NCI-H774 (cell line): ENCODE results near the gene DLST.

Experiments
- DNase-seq: peaks from one replicate; lab custom pipeline; 2025; lab: John Stamatoyannopoulos, UW

The DLST gene

DNA sequence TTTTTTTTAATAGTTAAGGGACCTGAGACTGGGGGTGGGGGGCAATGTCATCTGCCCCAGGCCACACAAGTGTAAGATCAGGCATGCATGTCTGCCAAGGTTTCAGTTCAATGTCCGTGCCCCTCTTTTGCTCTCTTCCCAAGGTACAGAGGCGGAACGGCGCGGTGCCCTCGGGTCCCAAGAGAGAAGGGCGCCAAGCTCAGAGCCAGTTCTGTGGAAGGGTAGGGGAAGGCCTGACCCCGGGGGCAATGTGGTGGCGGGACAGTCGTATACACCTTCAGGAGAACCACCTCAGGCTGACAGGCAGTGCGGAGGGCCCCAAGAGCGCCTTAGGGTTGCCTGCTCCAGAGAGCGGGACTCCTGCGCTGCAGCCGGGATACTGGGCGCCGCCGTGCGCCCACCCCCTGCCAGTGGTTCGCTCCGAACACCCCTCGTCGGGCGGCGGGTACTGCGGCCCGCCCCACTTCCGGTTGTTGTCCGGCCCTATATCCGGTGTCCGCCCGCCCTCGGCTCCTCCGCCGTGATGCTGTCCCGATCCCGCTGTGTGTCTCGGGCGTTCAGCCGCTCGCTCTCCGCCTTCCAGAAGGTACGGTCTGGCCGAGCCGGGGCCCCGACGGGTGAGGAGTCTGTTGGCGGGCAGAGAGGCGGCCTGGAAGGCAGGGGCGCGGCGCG lies at the start of gene DLST:
TSS of gene DLST (plus strand) at position 486 of the 672 bp plus-strand sequence. CDS start at position 524, 38 bp downstream.
- peak; percentile 69 for DNase-seq

DNA sequence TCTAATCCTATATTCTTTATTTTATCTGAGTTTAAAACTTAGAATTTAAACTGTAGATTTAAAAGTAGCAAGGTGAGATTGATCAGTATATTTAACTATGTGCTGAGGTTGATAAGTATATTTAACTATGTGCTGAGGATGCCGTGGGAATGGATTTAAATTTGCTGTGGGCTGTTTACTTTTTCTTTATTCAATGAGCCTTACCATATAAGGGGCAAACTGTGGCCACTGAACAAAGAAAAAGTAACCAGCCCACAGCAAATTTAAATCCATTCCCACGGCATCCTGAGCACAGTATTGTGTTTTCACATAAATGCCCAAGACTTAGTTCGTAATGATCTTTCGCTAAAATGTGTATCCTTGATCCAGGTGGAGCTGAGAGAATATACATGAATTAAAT lies 48.9 kb upstream of the DLST start:
- no peak for DNase-seq

DNA sequence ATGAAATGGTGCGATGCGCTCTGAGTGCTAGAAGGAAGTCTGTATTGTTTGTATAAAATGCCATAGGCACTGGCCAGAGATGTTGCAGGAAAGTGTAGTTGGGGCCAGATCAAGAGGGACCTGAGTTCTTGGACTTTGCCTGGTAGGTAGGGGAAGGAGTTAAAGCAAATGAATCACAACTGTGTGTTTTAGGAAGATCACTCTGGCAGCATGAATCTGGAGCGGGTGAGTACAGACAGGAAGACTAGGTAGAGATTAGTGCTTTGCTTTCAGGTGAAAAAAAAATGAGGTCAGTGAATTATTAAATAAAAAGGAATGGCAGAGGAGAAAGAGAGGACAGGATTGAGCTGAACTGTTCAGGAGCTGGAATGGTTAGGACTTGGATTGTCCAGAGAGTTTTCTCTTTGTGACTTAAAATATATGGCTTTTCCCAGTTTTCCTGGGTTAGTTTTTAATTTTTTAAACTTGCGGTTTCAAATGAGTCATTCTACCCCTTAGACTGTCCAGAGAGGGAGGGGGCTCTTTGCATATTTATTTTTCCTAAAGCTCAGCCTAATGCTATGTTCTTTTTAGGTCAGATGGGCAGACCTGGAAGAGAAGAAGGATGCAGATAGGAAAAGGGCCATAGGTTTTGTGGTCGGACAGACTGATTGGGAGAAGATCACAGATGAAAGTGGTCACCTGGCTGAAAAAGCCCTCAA lies 46.9 kb upstream of the DLST start:
- DNase-seq: no peak

DNA sequence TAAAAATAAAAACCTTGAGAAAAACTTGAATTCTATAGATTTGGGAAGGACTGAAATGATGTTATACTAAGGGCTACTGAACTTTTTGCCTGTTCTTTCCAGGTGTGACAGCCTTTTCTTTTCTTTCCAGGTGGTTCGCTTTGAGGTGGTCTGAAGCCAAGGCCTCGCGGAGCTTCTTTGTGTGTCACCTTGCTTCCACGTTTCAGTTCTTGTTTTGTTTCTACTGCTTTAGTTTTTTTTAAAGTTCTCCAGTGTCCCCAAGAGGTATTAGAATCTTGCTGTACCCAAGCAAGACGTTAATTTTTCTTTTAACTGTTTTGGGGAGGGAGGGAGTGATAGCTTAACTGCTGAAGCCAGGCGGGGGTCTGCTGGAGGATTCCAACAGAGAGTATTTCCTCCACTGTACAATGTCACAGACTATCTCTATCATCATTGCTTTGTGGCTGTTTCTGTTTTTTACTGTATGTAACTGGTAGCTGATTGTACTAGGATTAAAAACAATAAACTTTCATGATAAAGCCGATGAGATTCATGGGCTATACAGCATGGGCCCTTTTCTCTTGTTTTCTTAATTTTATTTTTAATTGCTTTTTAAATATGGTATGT lies 46.0 kb upstream of the DLST start:
- DNase-seq: no peak

DNA sequence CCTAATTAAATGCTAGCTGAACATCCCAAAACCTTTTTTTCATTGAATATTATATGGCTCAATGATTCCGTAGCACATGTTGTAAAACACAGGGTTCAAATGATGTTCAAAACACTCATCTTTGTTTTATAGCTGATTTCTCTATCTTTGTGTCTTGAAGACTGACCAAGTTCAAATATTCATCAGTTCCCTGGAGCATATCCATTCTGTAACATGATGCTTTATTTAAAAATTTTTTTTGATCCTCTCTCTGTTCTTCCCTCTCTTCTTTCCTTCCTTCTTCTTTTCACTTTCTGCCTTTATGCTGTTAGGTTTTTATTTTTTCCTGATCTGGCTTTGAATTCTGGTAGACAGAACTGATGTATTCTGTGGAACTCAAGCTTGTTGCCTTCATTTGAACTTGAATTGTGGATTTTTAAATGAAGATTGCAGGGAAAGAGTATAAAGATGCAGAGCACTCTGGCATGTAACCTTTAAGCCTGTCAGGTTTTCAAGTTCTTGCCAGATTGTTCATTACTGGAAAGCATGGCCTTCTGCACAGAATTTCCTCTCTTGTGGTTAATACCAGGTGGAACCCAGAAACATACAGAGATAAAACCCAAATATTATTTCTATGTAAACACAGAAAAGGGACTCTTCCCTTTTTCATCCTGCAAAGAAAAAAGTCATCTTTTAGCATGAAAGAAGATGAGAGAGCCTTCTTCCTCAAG lies 45.3 kb upstream of the DLST start:
- no peak for DNase-seq

DNA sequence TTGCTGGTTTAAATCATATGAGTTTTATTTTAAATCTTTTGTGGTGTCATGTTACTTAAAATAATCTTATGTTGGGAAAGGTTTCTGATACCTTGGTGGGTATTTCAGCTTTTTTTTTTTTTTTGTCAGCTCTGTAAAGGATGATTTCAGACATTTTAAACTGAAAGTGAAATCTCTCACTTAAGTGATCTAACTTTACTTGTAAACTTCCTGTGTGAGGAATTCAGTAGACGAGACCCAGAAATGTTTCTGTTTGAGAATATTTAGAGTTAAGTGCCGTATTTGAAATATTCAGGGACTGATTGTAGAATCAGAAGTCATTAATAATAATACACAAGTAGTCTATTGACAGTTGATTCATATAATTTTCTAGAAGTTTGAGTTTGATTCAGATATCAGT lies 43.5 kb upstream of the DLST start:
- DNase-seq: no peak

DNA sequence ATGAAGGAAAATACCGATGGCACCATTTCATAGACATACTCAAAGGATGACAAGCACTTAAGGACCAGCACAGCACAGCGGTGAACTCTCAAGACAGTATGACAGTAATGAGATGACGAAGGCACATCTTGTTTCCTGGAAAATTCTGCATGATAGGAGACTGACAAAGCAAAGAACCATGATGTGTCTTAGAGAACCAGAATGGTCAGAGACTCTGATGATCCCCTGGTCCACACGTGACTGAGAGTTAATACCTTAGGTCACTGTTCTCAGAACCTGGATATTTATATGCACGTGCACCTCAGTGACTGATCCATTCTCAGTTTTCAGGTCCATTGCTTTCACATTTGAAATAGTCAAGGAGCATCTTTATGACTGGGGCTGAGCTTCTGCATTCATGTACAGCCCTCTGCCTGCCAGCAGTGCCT lies 41.1 kb upstream of the DLST start:
- DNase-seq: no peak

DNA sequence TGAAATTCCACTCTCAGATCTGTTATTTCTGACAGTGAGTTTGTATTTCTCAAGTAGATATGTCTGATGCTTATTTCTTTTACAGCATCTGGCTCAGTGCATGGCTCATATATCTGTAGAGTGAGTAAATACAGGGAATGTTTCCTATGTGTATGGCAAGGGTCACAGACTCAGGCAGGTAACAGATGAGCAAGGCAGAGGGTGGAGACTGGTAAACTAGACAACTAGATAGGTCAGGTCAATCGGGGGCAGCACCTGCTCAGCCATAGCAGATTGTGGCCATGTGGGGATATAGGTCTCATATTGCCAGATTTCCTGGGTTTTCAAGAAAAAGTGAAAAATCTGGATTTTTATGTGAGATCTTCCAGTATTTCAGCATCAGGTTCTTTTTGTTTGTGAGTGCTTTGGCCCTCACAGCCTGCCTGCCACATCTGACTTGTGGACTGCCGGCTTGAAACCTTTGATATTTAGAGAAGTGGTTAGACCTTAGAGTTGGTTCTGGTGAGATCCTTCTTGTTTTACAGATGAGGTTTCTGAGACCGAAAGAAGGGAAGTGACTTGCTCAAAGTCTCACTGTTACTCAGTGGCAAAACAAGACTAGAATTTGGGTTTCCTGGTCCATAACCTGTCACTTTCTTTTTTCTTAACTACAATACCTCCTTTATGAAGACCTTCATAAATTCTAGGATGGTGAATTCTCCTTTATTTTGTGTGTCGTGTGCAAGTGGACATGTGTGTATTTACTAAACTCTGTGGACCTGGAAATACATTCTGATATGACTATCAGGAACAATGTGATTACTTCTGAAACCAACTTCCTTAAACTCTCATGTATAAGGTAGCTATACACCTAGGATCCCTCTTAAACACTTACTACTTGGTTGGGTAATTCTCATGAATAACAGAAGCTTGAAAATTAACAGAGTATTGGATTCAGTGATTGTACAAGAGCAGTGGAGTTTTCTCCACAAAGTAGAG lies 40.2 kb upstream of the DLST start:
- no peak for DNase-seq

DNA sequence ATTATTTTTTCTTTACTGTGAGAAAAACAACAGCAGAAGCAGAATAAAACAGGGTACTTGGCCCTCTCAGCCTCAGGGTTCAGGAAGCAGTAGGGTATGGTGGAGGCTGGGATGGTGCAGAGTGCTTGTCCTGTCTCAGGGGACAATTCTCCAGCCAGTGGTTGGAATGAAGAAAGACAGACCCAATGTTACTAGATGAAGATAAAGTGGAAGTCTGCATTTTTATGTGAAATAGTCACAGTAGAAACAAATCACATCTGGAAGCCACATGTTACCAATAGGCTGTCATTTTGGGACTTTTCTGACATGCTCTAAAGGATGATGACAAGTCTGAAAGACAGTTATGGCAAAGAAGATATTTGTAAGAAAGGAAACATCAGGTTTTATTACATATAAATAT lies 38.1 kb upstream of the DLST start:
- no peak for DNase-seq

DNA sequence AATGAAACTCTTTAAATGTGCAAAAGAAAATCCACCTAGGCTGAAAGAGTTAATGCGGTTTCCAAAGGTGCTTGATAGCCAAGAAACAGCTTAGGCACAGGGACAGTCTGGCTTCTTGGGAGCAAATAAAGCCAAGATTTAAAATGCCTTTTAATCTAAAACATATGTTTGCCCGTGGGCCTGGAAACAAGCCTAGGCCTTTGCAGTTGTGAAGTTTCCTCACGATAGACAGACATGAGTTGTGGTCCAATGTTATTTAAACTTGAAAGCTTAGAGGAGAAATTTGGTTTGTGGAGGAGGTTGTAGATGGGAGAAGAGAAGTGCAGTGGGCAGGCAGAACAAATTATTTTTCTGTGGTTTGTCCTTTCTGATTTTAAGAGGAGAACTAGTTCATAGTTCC lies 35.5 kb upstream of the DLST start:
- no peak for DNase-seq

DNA sequence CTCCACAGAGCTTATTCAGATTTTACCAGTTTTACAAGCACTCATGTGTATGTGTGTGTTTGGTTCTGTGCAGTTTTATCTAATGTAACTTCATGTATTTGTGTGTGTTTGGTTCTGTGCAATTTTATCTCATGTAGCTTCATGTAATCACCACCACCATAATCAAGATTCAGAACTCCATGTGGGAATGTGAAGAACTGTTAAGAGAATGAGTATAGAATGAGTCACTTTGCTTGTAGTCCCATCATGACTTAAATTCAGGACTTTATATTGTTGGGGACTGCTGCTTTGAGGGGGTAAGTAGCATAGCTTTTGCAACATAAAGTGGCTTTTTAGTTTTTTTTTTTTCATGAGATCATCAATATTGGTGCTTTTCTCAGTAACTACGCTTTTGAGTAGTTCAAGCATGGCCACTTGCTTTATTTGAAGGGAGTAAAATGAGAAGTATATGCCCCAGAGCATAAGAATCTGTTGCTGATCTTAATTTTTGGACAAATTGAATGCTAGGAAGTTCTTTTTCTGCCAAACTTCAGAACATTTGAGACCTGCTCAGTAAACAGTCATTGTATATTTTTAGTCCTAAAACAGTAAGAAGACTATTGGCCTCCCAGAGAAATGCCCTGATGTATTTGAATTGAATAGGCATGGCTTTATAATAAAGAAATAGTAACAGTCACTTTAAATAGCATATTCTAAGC lies 34.6 kb upstream of the DLST start:
- no peak for DNase-seq

DNA sequence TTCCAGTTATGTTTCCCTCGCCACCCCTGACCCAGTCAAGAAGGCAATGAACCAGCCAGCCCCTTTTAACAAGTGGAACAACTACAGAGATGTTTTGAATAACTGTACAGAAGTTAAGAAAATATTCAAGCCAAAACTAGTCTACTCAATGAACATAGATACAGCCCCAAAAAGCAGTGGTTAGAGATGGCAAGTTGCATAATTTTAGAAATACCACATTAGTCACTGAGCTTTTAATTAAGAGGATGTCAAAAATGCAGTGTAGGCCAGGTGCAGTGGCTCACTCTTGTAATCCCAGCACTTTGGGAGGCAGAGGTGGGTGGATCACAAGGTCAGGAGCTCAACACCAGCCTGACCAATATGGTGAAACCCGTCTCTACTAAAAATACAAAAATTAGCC lies 32.9 kb upstream of the DLST start:
- no peak for DNase-seq

DNA sequence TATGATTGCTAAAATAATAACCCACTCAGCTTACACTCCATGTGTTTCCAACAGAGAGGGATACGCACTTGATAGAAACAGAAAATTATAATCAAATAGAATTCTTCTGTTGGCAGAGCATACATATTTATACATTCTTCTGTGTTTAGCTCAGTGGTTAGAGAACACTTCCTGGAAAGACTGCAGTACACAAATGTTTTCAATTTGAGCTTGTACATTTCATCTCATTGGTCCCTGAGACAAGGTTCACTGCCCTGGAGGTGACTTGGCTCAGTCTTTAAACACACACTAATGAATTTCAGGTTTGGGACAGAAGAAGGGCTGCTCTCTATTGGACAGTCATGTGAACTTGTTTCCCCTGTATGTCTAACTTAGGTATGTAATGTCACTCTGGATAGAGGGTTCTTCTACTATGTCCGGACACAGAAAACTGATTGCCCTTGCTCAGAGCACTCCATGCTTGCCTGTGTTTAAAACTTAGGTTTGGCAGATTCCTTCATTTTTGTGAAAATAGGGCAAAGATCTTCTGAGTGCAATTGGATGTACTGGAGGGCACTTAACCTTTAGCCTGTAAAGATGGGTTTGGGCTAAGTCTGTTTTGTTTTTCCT lies 28.7 kb upstream of the DLST start:
- DNase-seq: no peak

DNA sequence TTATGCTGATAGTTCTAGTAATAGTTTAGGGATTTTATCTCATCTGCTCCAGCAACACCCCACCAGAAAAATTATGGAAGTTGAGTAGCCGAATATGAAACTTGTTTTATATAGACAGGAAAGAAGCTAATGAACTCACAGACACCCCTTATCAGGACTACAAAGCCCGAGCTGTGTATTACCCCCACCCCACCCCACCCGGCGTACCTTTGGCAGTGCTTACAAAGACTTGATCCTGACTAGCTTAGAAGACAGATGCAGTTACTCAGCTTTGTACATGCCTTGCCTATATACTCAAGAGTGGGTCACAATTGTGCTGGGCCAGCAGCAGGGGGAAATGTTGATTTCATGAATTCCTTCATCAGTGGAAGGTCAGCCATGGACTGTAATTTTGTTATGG lies 28.1 kb upstream of the DLST start:
- no peak for DNase-seq

DNA sequence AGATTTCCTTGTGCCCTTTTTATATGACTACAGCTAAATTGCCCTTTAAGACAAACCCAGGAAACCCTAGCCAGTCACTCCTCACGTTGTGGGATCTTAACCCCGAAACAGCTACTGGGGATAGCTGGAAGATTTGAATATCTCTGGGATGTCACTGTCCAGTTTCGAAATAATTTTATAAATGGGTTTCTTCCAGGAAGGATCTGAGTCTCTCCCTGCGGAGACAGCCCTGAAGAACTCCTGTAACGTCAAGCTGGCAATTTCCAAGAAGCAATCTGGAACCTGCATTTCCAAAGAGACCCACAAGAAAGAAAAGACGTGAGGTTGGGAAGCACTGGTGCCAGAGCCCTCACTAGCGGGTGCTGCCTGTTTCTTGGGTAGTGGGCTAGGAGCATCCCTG lies 26.7 kb upstream of the DLST start:
- no peak for DNase-seq

DNA sequence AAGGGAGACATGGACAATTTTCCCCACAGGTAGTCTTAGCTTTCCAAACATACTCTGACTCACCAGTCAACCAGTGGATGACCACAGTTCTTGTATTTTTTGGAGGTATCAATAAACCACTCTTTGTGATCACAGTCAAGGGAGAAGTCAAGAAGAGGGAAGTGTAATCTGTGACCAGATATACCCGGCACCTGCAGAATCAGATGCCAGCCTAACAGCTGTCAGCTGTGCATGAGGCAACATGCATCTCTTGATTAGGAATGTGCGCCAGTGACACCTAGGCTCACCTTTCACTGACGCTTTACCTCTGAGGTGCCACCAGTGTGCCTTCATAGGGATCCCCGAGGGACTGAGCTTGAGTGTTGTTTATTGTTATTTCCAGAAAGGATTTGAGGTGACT lies 25.8 kb upstream of the DLST start:
- no peak for DNase-seq

DNA sequence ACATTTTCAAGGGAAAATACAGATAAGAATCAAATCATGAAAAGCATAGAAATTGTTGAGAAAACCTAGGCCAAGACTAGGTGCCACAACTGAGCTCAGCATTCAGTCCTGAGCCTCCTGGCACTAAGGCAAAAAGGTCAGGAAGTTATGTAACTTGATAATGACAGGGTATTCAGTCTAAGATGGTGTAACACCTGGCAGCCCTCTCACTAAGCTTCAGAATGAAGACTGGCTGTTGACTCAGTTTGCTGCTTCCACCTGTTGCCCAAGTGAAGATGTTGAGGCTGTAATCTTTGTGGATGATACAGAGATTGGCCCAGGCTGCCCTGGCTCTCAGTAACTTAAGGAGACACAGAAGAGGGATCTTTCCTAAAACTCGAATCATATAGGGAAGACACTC lies 25.4 kb upstream of the DLST start:
- DNase-seq: no peak

DNA sequence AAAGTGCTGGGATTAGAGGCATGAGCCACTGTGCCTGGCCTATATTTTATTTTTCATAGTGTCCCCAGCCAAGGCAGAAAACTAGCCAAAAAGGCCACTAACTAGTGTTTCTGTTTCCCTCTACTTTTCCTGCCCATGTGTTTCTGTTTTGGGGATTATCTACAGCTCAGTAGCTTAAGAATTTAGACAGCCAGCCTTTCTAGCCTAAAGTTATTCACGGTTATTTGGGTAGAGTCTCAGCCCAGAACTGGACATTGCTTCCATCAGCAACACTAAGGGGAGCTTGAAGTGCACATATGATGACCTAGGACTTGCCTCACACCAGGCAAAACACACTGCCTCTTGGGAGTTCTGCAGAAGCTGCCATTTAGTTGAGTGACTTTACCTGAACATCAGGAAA lies 23.7 kb upstream of the DLST start:
- no peak for DNase-seq

DNA sequence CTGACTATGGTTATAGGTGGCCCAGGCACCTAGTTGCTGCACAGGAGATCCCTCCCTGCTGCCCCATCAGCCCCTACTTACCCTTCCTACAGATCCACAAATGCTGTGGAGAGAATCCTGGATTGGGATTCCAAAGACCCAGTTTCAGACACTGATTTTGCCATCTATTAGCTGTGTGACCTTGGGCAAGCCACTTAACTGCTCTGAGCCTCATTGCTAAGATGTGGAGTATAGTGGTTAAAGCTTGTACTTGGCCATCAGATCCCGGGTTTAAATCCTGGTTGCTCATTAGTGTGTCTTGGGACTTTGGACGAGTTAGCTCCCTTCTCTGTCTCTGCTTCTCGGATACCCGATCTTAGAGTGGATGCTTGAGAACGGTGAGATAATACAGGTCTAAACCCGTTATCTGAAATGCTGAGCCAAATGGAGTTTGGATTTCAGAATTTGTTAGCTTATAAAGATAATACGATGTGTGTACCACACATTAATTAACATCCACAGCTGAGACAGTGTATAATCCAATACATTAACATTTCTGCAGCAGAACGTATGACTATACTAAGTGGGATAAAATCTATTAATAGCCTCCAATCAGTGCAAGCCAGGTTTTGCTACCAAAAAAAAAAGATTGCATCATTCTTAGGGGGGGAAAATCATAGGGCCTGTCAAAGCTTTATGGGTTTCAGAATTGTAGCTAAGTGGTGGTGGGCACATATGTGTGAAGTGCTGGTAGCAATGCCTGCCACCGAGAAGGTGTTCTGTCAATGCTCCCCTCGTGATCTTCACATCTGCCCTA lies 21.8 kb upstream of the DLST start:
- no peak for DNase-seq
